Osteoblast (primary cell): ENCODE results near the gene SEMA4A. TPM values are rescaled to one million over a fixed set of nuclear protein-coding genes. Genes with fewer than 3 reads are reported as not detected.

ENCODE experiments used
- DNase-seq: peaks from one replicate; pipeline ENCODE4 v3.0.0; 2011; ENCODE audit warnings: low spot score, mixed read lengths; ENCODE audit not compliant: insufficient read length; ENCODE audit errors: missing footprints
- H2AFZ ChIP-seq: 2 replicates; pipeline ENCODE4 v1.6.0; 2011; ENCODE audit warnings: mild to moderate bottlenecking, low read length
- H3K27ac ChIP-seq: 2 replicates; pipeline ENCODE4 v1.5.1; 2011; ENCODE audit warnings: mild to moderate bottlenecking, low read depth, low read length, moderate library complexity
- H3K27me3 ChIP-seq: 2 replicates; pipeline ENCODE4 v1.6.0; 2012; ENCODE audit warnings: mild to moderate bottlenecking, control low read depth, inconsistent platforms, low read length, moderate library complexity; ENCODE audit not compliant: insufficient read depth
- H3K36me3 ChIP-seq: 2 replicates; pipeline ENCODE4 v1.5.1; 2011; ENCODE audit warnings: mild to moderate bottlenecking, low read length, control low read depth, moderate library complexity; ENCODE audit not compliant: insufficient read depth
- H3K4me1 ChIP-seq: 2 replicates; pipeline ENCODE4 v1.5.1; 2011; ENCODE audit warnings: mild to moderate bottlenecking, low read length, control low read depth, moderate library complexity; ENCODE audit not compliant: insufficient read depth
- H3K4me2 ChIP-seq: 2 replicates; pipeline ENCODE4 v1.6.0; 2011; ENCODE audit warnings: mild to moderate bottlenecking, low read length; ENCODE audit not compliant: insufficient read depth
- H3K4me3 ChIP-seq: fragments of 200-600 bp; sonication (generic); 3 replicates; pipeline ENCODE4 v1.5.1; 2012; ENCODE audit warnings: mild to moderate bottlenecking, low read length, inconsistent platforms; ENCODE audit not compliant: insufficient read depth
- H3K79me2 ChIP-seq: 2 replicates; pipeline ENCODE4 v1.6.0; 2012; ENCODE audit warnings: mild to moderate bottlenecking, low read length, control low read depth, inconsistent platforms; ENCODE audit not compliant: insufficient read depth
- H3K9me3 ChIP-seq: 2 replicates; pipeline ENCODE4 v1.5.1; 2011; ENCODE audit warnings: low read depth, low read length, control low read depth
- H4K20me1 ChIP-seq: 2 replicates; pipeline ENCODE4 v1.6.0; 2012; ENCODE audit warnings: mild to moderate bottlenecking, low read length, control low read depth; ENCODE audit not compliant: insufficient read depth
- CTCF ChIP-seq: IDR thresholded peaks from 2 replicates; pipeline ENCODE4 v1.5.1; 2011; ENCODE audit warnings: mild to moderate bottlenecking, low read depth, low read length, moderate library complexity; ENCODE audit errors: extremely low read depth
- total RNA-seq: library from RNA; depleted of rRNA; stranded (reverse); fragments of >200 nt; gene quantifications from 2 replicates; pipeline ENCODE4 v1.2.3, GENCODE V29; 2012

The SEMA4A gene
- total RNA-seq, 1 donor = 1.8 TPM

- no peak for TF ChIP-seq CTCF
These were observed 24.5 kb upstream of the SEMA4A start for GRCh38 chr1:156128654-156129597.

DNA sequence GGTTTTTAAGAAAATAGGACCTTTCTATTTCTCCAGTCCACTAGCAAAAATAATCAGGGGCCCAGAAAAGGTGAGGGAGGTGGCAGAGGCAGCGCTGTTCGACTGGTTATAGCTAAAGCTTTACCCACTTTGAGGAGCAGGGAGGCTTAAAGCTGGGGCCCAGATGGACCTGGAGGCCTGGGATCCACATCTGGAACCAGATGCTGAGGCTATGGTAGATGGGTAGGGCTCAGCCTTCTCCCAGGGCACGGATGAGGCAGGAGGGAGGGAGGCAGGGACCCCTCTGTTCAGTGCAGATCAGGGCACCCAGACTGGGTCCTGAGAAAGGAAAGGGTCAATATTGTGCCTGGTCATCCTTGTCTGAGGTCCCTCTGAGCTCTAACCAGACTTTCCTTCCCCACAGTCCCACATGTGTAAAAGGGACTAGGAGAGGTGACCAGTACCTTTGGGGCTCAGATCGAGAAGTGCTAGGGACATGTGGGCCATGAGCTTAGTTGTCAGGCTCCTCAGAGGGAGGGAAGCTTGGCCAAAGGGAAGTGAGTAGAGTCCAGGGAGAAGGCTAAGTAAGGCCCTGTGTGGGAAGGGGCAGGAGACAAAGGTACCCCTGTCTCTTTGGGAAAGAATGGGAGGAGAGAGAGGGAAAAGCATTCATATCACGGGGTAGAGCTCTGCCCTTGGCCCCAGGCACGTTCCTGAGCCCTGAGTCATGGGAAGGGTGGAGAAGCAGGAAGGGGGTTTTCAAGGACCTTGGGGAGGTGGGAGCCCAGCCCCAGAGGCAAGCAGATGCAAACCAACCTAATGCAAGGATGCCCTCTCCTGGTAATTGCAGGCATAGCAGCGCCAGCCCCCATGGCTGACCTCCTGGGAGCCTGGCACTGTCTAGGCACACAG is 23.5 kb upstream of the SEMA4A start:
- peak overlapping the region; percentile 100 for H3K27ac ChIP-seq
- peak overlapping the region; percentile 23 for H3K4me3 ChIP-seq
- H3K36me3 ChIP-seq = peaks cover 47% of the 10 kb centered on the region

More at GRCh38 chr1:156128654-156129597, 24.5 kb upstream of the SEMA4A start:
- DNase-seq = no peak
- H3K79me2 ChIP-seq = peaks cover 80% of the 10 kb centered on the region
- H3K4me1 ChIP-seq = peaks cover 63% of the 10 kb centered on the region
- peaks cover 24% of the 10 kb centered on the region for H4K20me1 ChIP-seq
- no peaks in the 10 kb centered on the region for H3K27me3 ChIP-seq
- H3K27ac ChIP-seq = peak overlapping the region; percentile 100
- H3K9me3 ChIP-seq = no peaks in the 10 kb centered on the region
- H3K4me3 ChIP-seq = peak overlapping the region; percentile 23
- peaks cover 37% of the 10 kb centered on the region for H3K36me3 ChIP-seq
- H2AFZ ChIP-seq = no peak overlapping the region
- H3K4me2 ChIP-seq = peak overlapping the region; percentile 77

GRCh38 chr1:156130578-156130942 is 22.8 kb upstream of the SEMA4A start:
- no peaks in the 10 kb centered on the region for H3K27me3 ChIP-seq
- H3K4me3 ChIP-seq = no peak overlapping the region
- no peak for TF ChIP-seq CTCF
- H3K79me2 ChIP-seq = peaks cover 82% of the 10 kb centered on the region
- peaks cover 48% of the 10 kb centered on the region for H3K4me1 ChIP-seq
- no peak overlapping the region for H2AFZ ChIP-seq
- DNase-seq = no peak
- H3K4me2 ChIP-seq = no peak overlapping the region
- H3K27ac ChIP-seq = peak overlapping the region; percentile 100
- H3K36me3 ChIP-seq = peaks cover 53% of the 10 kb centered on the region
- peaks cover 38% of the 10 kb centered on the region for H4K20me1 ChIP-seq
- no peaks in the 10 kb centered on the region for H3K9me3 ChIP-seq

More for the DNA sequence above, 23.5 kb upstream of the SEMA4A start:
- peak; percentile 98 for DNase-seq
- Histone ChIP-seq H3K79me2 (peaks cover 80% of the 10 kb centered on the region), H4K20me1 (peaks cover 32% of the 10 kb centered on the region), H3K4me2 (peak overlapping the region; percentile 77), H3K9me3 (no peaks in the 10 kb centered on the region), H3K4me1 (peaks cover 53% of the 10 kb centered on the region), H3K27me3 (no peaks in the 10 kb centered on the region), H2AFZ (no peak overlapping the region)
- peak; percentile 92 for TF ChIP-seq CTCF
